GM12891 (cell line): ENCODE results near the gene IL4R.

ENCODE experiments used
- POLR2A ChIP-seq: IDR thresholded peaks from 2 replicates; pipeline ENCODE4 v1.6.1; 2011; ENCODE audit warnings: low read depth, low read length, control low read depth
- POLR2AphosphoS5 ChIP-seq: IDR thresholded peaks from 2 replicates; pipeline ENCODE4 v1.6.1; 2011; ENCODE audit warnings: low read depth, low read length, control low read depth
- POU2F2 ChIP-seq: IDR thresholded peaks from 2 replicates; pipeline ENCODE4 v1.6.1; 2011; ENCODE audit warnings: low read depth, mild to moderate bottlenecking, control low read depth, low read length, moderate library complexity
- SPI1 ChIP-seq: IDR thresholded peaks from 2 replicates; pipeline ENCODE4 v1.6.1; 2011; ENCODE audit warnings: low read depth, low read length, control low read depth
- TAF1 ChIP-seq: IDR thresholded peaks from 2 replicates; pipeline ENCODE4 v1.6.1; 2011; ENCODE audit warnings: low read depth, low read length, control low read depth

GRCh38 chr16:27405546-27406451 is 92.0 kb downstream of the IL4R start:
- TF ChIP-seq POU2F2 (peak; percentile 56; the same call in 1 of the 2 replicates), SPI1 (no peak), POLR2A (peak; percentile 47), TAF1 (no peak; the same call in 1 of the 2 replicates), POLR2AphosphoS5 (peak; percentile 72)
